K562 (cell line): ENCODE measurements around the gene CYB5R3. TPM values are rescaled to one million over a fixed set of nuclear protein-coding genes. Genes with fewer than 3 reads are reported as not detected.

Source experiments
- CBX8 ChIP-seq: fragments of 200-600 bp; sonication (generic); IDR thresholded peaks from 2 replicates; pipeline ENCODE4 v1.6.1; 2012; ENCODE audit warnings: borderline replicate concordance, mixed run types, low read depth, mild to moderate bottlenecking, moderate library complexity, mixed read lengths, low read length, control low read depth, inconsistent platforms; ENCODE audit not compliant: poor library complexity, severe bottlenecking; ENCODE audit errors: extremely low read depth
- SMARCB1 ChIP-seq: IDR thresholded peaks from 2 replicates; pipeline ENCODE4 v1.6.1; 2011; ENCODE audit warnings: improper control_type of control experiment, low read depth; ENCODE audit not compliant: insufficient read length
- YY1 ChIP-seq, 3 experiments: IDR thresholded peaks; 2 replicates each; pipeline ENCODE4 v1.6.1; 2011; ENCODE audit warnings: low read length in 2 of 3, mild to moderate bottlenecking in 2 of 3, moderate library complexity in 2 of 3, borderline replicate concordance in 1 of 3, control low read depth in 1 of 3, low read depth in 1 of 3; ENCODE audit not compliant: insufficient read depth in 3 of 3, insufficient replicate concordance in 2 of 3, control insufficient read depth in 1 of 3, insufficient read length in 1 of 3; ENCODE audit errors: extremely low read depth in 1 of 3
- ZKSCAN3 ChIP-seq: fragments of 250-450 bp; sonication (Bioruptor Pico); IDR thresholded peaks from 2 replicates; pipeline ENCODE4 v1.4.0; 2020
- ZNF583 ChIP-seq: fragments of 250-450 bp; sonication (Bioruptor Pico); IDR thresholded peaks from 2 replicates; pipeline ENCODE4 v1.4.0; 2020
- ZNF707 ChIP-seq: fragments of 250-450 bp; sonication (Bioruptor Pico); conservative IDR thresholded peaks from 2 replicates; pipeline ENCODE4 v1.8.0; 2022; ENCODE audit warnings: inconsistent platforms, mild to moderate bottlenecking, moderate library complexity
- ZNF764 ChIP-seq: fragments of 250-450 bp; sonication (Bioruptor Pico); IDR thresholded peaks from 2 replicates; pipeline ENCODE4 v1.4.0; 2020; ENCODE audit warnings: low read depth, mild to moderate bottlenecking, moderate library complexity
- polyA plus RNA-seq, 8 experiments: library from polyadenylated mRNA; depleted of rRNA in 4 of 8; stranded (reverse) in 5 of 8; unstranded in 3 of 8; fragments of >200 nt; fragmentation: Nextera tagmentation in 2 of 8; fragmentation: Illumina TruSeq in 1 of 8; extraction: Ambion mirVana in 2 of 8; extraction: Trizol in 1 of 8; gene quantifications; 2 replicates each; pipeline versions ENCODE4 v1.2.1 to v1.2.3, GENCODE V29; 2011 to 2014; ENCODE audit warnings: inconsistent platforms in 1 of 8, missing spikeins in 1 of 8
- total RNA-seq, 7 experiments: library from RNA; depleted of rRNA in 6 of 7; stranded (reverse); fragments of >200 nt in 6 of 7; fragmentation: Illumina TruSeq in 2 of 7; extraction: Trizol in 2 of 7; gene quantifications; 2 replicates each; pipeline versions ENCODE4 v1.2.1 to v1.2.3, GENCODE V29; 2011 to 2021; ENCODE audit warnings: low replicate concordance in 1 of 7
- TF ChIP-seq, protein P1 (sequence below), 2 experiments: fragments of 450-650 bp; formaldehyde crosslinking in 1 of 2; IDR thresholded peaks; 2 replicates each; pipeline versions ENCODE4 v1.4.0 to v1.6.1; 2014 to 2020; ENCODE audit warnings: mild to moderate bottlenecking in 2 of 2, borderline replicate concordance in 1 of 2, low read depth in 1 of 2
- TF ChIP-seq, protein P2 (sequence below), 2 experiments: fragments of 450-650 bp in 1 of 2; IDR thresholded peaks; 2 replicates each; pipeline ENCODE4 v1.6.1; 2011 to 2017; ENCODE audit warnings: low read depth in 2 of 2, antibody characterized with exemption in 1 of 2, borderline replicate concordance in 1 of 2, low read length in 1 of 2, mild to moderate bottlenecking in 1 of 2, mixed read lengths in 1 of 2; ENCODE audit not compliant: control insufficient read depth in 1 of 2
- TF ChIP-seq, protein P3 (sequence below): sonication (generic); formaldehyde crosslinking; IDR thresholded peaks from 2 replicates; pipeline ENCODE4 v1.8.0; 2022; ENCODE audit warnings: missing genetic modification reagents, mild to moderate bottlenecking, borderline replicate concordance
- TF ChIP-seq, protein P4 (sequence below): fragments of 250-450 bp; sonication (Bioruptor Pico); IDR thresholded peaks from 2 replicates; pipeline ENCODE4 v1.8.0; 2021; ENCODE audit warnings: moderate library complexity, mild to moderate bottlenecking, inconsistent platforms

Gene CYB5R3
- total and polyA plus RNA-seq, 9 of the 15 experiments (the other 6 are each of a cell fraction or from before 2014, with no cell fraction given) = 1.4 to 66.8 (median 23.4) TPM

- TF ChIP-seq, protein P1, sequence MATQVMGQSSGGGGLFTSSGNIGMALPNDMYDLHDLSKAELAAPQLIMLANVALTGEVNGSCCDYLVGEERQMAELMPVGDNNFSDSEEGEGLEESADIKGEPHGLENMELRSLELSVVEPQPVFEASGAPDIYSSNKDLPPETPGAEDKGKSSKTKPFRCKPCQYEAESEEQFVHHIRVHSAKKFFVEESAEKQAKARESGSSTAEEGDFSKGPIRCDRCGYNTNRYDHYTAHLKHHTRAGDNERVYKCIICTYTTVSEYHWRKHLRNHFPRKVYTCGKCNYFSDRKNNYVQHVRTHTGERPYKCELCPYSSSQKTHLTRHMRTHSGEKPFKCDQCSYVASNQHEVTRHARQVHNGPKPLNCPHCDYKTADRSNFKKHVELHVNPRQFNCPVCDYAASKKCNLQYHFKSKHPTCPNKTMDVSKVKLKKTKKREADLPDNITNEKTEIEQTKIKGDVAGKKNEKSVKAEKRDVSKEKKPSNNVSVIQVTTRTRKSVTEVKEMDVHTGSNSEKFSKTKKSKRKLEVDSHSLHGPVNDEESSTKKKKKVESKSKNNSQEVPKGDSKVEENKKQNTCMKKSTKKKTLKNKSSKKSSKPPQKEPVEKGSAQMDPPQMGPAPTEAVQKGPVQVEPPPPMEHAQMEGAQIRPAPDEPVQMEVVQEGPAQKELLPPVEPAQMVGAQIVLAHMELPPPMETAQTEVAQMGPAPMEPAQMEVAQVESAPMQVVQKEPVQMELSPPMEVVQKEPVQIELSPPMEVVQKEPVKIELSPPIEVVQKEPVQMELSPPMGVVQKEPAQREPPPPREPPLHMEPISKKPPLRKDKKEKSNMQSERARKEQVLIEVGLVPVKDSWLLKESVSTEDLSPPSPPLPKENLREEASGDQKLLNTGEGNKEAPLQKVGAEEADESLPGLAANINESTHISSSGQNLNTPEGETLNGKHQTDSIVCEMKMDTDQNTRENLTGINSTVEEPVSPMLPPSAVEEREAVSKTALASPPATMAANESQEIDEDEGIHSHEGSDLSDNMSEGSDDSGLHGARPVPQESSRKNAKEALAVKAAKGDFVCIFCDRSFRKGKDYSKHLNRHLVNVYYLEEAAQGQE (IDR thresholded peaks at IDR 0.05; ENCODE audit: borderline replicate concordance) = no peak
- TF ChIP-seq, protein P1 (CRISPR knock-in tag; IDR thresholded peaks at IDR 0.05; ENCODE audit: low read depth) = no peak
- TF ChIP-seq ZNF707 (CRISPR knock-in tag) (no peak), YY1 (IDR thresholded peaks at IDR 0.05; ENCODE audit: borderline replicate concordance in 1 of 3, control insufficient read depth in 1 of 3, extremely low read depth in 1 of 3, insufficient read depth in 3 of 3, insufficient read length in 1 of 3, insufficient replicate concordance in 2 of 3, low read depth in 1 of 3, low read length in 2 of 3) (peak; percentile 75 to 94 (median 92)), CBX8 (no peak), SMARCB1 (no peak), ZNF764 (no peak), ZKSCAN3 (CRISPR knock-in tag) (no peak), ZNF583 (CRISPR knock-in tag) (no peak)
- TF ChIP-seq, protein P2, sequence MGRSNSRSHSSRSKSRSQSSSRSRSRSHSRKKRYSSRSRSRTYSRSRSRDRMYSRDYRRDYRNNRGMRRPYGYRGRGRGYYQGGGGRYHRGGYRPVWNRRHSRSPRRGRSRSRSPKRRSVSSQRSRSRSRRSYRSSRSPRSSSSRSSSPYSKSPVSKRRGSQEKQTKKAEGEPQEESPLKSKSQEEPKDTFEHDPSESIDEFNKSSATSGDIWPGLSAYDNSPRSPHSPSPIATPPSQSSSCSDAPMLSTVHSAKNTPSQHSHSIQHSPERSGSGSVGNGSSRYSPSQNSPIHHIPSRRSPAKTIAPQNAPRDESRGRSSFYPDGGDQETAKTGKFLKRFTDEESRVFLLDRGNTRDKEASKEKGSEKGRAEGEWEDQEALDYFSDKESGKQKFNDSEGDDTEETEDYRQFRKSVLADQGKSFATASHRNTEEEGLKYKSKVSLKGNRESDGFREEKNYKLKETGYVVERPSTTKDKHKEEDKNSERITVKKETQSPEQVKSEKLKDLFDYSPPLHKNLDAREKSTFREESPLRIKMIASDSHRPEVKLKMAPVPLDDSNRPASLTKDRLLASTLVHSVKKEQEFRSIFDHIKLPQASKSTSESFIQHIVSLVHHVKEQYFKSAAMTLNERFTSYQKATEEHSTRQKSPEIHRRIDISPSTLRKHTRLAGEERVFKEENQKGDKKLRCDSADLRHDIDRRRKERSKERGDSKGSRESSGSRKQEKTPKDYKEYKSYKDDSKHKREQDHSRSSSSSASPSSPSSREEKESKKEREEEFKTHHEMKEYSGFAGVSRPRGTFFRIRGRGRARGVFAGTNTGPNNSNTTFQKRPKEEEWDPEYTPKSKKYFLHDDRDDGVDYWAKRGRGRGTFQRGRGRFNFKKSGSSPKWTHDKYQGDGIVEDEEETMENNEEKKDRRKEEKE (IDR thresholded peaks at IDR 0.05; ENCODE audit: borderline replicate concordance in 1 of 2, control insufficient read depth in 1 of 2, low read depth in 2 of 2, low read length in 1 of 2) = no peak
- TF ChIP-seq, protein P3, sequence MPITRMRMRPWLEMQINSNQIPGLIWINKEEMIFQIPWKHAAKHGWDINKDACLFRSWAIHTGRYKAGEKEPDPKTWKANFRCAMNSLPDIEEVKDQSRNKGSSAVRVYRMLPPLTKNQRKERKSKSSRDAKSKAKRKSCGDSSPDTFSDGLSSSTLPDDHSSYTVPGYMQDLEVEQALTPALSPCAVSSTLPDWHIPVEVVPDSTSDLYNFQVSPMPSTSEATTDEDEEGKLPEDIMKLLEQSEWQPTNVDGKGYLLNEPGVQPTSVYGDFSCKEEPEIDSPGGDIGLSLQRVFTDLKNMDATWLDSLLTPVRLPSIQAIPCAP (CRISPR knock-in tag) = no peak
- TF ChIP-seq, protein P4, sequence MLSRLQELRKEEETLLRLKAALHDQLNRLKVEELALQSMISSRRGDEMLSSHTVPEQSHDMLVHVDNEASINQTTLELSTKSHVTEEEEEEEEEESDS (CRISPR knock-in tag) = no peak
Measured at GRCh38 chr22:42614312-42615091, 34.7 kb downstream of the CYB5R3 start, which contains the start of gene POLDIP3 (continued).
